ENCODE data around the gene SPG11.
"Not testable (repeated sequence)": the region's sequence is repeated elsewhere in the genome, so short reads cannot be mapped to it uniquely, and the experiment has no call there.

The SPG11 gene

GRCh38 chr15:44646460-44646859, 17.0 kb downstream of the SPG11 start:
- no peak overlapping the region for H3K27ac ChIP-seq
- TF ChIP-seq CTCF (IDR thresholded peaks at IDR 0.05) = no peak
- TF ChIP-seq ZFX (IDR thresholded peaks at IDR 0.05; ENCODE audit: borderline replicate concordance) = no peak

- H3K27ac ChIP-seq = no peak overlapping the region
- TF ChIP-seq ZFX (IDR thresholded peaks at IDR 0.05; ENCODE audit: borderline replicate concordance) (no peak), CTCF (IDR thresholded peaks at IDR 0.05) (no peak)
Measured at GRCh38 chr15:44641651-44642050, 21.8 kb downstream of the SPG11 start.

- TF ChIP-seq ZFX (IDR thresholded peaks at IDR 0.05; ENCODE audit: borderline replicate concordance) (no peak), CTCF (IDR thresholded peaks at IDR 0.05) (no peak)
- H3K27ac ChIP-seq = no peak overlapping the region
Measured at GRCh38 chr15:44636976-44637375, 26.5 kb downstream of the SPG11 start.

- H3K27ac ChIP-seq = no peak overlapping the region
- TF ChIP-seq CTCF (IDR thresholded peaks at IDR 0.05) (no peak), ZFX (IDR thresholded peaks at IDR 0.05; ENCODE audit: borderline replicate concordance) (no peak)
Measured at GRCh38 chr15:44633603-44634002, 29.9 kb downstream of the SPG11 start.

GRCh38 chr15:44625286-44625685, 38.2 kb downstream of the SPG11 start:
- not testable (repeated sequence) for H3K27ac ChIP-seq

- no peak for TF ChIP-seq ZFX (IDR thresholded peaks at IDR 0.05; ENCODE audit: borderline replicate concordance)
- no peak for TF ChIP-seq CTCF (IDR thresholded peaks at IDR 0.05)
- H3K27ac ChIP-seq = no peak overlapping the region
Measured at GRCh38 chr15:44623178-44623577, 40.3 kb downstream of the SPG11 start.

- no peak overlapping the region for H3K27ac ChIP-seq
- TF ChIP-seq ZFX (IDR thresholded peaks at IDR 0.05; ENCODE audit: borderline replicate concordance) (no peak), CTCF (IDR thresholded peaks at IDR 0.05) (no peak)
Measured at GRCh38 chr15:44620081-44620480, 43.4 kb downstream of the SPG11 start.

GRCh38 chr15:44616974-44617373, 46.5 kb downstream of the SPG11 start:
- TF ChIP-seq CTCF (IDR thresholded peaks at IDR 0.05) (no peak), ZFX (IDR thresholded peaks at IDR 0.05; ENCODE audit: borderline replicate concordance) (no peak)
- H3K27ac ChIP-seq = no peak overlapping the region
